ENCODE measurements around the gene HSPB1. TPM values are rescaled to one million over a fixed set of nuclear protein-coding genes. Genes with fewer than 3 reads are reported as not detected.
"Not testable (repeated sequence)": the region's sequence is repeated elsewhere in the genome, so short reads cannot be mapped to it uniquely, and the experiment has no call there.

The HSPB1 gene
- total RNA-seq, 4 donors from 2014 or later = 388 to 879 (median 551) TPM

GRCh38 chr7:76330261-76330660 is 27.8 kb downstream of the HSPB1 start:
- DNase-seq = no peak
- Histone ChIP-seq H3K4me1 (peaks cover 28 to 29% of the 10 kb centered on the region in 2 donors), H3K4me3 (replicated peaks in 1 of 3) (no peak overlapping the region), H3K27ac (no peak overlapping the region), H3K27me3 (no peaks in the 10 kb centered on the region), H3K36me3 (peaks cover 13 to 21% of the 10 kb centered on the region in 2 donors), H3K9me3 (no peaks in the 10 kb centered on the region)
- TF ChIP-seq POLR2A (IDR thresholded peaks at IDR 0.05) = no peak
- TF ChIP-seq, protein P1, sequence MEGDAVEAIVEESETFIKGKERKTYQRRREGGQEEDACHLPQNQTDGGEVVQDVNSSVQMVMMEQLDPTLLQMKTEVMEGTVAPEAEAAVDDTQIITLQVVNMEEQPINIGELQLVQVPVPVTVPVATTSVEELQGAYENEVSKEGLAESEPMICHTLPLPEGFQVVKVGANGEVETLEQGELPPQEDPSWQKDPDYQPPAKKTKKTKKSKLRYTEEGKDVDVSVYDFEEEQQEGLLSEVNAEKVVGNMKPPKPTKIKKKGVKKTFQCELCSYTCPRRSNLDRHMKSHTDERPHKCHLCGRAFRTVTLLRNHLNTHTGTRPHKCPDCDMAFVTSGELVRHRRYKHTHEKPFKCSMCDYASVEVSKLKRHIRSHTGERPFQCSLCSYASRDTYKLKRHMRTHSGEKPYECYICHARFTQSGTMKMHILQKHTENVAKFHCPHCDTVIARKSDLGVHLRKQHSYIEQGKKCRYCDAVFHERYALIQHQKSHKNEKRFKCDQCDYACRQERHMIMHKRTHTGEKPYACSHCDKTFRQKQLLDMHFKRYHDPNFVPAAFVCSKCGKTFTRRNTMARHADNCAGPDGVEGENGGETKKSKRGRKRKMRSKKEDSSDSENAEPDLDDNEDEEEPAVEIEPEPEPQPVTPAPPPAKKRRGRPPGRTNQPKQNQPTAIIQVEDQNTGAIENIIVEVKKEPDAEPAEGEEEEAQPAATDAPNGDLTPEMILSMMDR (IDR thresholded peaks at IDR 0.05) = no peak
- intact Hi-C loops (cut with DNase I) = no loop called here
- 76 to 81% methylated on average over 4 of the region's 4 CpGs for WGBS, 2 donors

DNA sequence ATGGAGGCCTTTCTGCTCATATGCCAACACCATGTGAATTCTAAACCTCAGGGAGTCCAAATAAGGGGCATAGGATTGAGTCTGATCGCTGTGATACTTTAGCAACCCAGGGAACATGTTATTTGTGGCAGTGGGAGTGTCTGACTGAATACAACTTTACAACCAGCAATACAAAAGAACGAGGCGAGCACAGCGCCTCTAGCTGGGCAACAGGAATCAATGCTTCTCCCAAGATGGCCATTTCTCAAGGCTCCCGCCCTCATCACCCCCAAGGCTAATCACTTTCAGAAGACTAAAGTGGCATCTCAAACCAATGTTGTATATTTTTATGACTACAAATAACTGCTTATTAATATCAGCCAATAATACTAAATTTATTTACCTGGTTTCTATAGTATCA is 28.2 kb downstream of the HSPB1 start:
- 87% methylated on average over 5 of the region's 5 CpGs for WGBS, 2 donors
- H3K4me3 ChIP-seq (replicated peaks in 1 of 3) = no peak overlapping the region
- DNase-seq = no peak
- peaks cover 28 to 29% of the 10 kb centered on the region in 2 donors for H3K4me1 ChIP-seq
- no peaks in the 10 kb centered on the region for H3K9me3 ChIP-seq
- no peak overlapping the region for H3K27ac ChIP-seq
- H3K27me3 ChIP-seq = no peaks in the 10 kb centered on the region
- TF ChIP-seq, protein P1 (IDR thresholded peaks at IDR 0.05) = no peak
- TF ChIP-seq POLR2A (IDR thresholded peaks at IDR 0.05) = no peak
- peaks cover 13 to 21% of the 10 kb centered on the region in 2 donors for H3K36me3 ChIP-seq
- intact Hi-C loops (cut with DNase I) = no loop called here

GRCh38 chr7:76332078-76332477 is 29.6 kb downstream of the HSPB1 start:
- no peaks in the 10 kb centered on the region for H3K9me3 ChIP-seq
- intact Hi-C loops (cut with DNase I) = no loop called here
- H3K4me3 ChIP-seq (replicated peaks in 1 of 3) = no peak overlapping the region
- peaks cover 13% of the 10 kb centered on the region in 2 donors for H3K36me3 ChIP-seq
- WGBS, 2 donors = 44 to 55% methylated on average over 9 of the region's 9 CpGs
- H3K27me3 ChIP-seq = no peaks in the 10 kb centered on the region
- DNase-seq = peak; percentile 24 to 45
- H3K27ac ChIP-seq = no peak overlapping the region
- TF ChIP-seq, protein P1 (IDR thresholded peaks at IDR 0.05) = no peak
- TF ChIP-seq POLR2A (IDR thresholded peaks at IDR 0.05) = no peak
- peaks cover 28 to 29% of the 10 kb centered on the region in 2 donors for H3K4me1 ChIP-seq

DNA sequence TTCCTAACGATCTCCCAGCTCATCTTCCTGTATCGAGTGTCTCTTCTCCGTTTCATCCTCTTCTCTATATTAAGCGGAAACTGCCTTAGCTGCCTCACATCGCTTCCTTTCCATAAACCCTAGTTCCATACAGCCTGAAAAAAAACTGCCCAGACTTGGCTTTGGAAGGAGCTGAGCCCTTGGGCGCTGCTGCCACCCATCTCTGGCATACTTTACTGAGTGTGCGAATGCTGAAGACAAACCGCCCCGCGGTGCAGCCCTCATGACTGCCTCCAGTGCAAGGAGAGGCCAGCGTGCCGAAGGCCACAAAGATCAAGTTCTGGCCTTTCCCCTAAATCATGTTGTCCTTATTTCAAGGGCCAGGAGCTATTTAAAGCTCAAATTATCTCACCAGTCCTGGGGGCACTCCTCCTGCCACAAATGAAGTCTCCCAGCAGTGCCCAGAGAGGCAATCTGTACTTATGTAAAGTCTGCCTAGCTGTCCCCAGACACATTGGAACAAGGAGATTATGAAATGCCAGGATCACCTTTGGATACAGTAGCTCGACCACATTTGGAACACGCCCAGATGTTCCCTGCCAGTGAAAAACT is 31.1 kb downstream of the HSPB1 start:
- no peaks in the 10 kb centered on the region for H3K9me3 ChIP-seq
- intact Hi-C loops (cut with DNase I) = no loop called here
- peaks cover 10 to 13% of the 10 kb centered on the region in 2 donors for H3K36me3 ChIP-seq
- DNase-seq = peak in 1 of 2 donors; percentile 33
- WGBS, 2 donors = 74 to 85% methylated on average over 14 of the region's 14 CpGs
- peaks cover 36 to 41% of the 10 kb centered on the region in 2 donors for H3K4me1 ChIP-seq
- TF ChIP-seq, protein P1 (IDR thresholded peaks at IDR 0.05) = no peak
- no peak for TF ChIP-seq POLR2A (IDR thresholded peaks at IDR 0.05)
- H3K4me3 ChIP-seq (replicated peaks in 1 of 3) = no peak overlapping the region
- H3K27ac ChIP-seq = peak overlapping the region in 2 of 3 donors; percentile 6 to 17
- H3K27me3 ChIP-seq = no peaks in the 10 kb centered on the region

- WGBS, 2 donors = 91 to 93% methylated on average over 6 of the region's 6 CpGs
- intact Hi-C loops (cut with DNase I) = no loop called here
- TF ChIP-seq, protein P1 (IDR thresholded peaks at IDR 0.05) = no peak
- no peaks in the 10 kb centered on the region for H3K9me3 ChIP-seq
- peaks cover 43 to 49% of the 10 kb centered on the region in 2 donors for H3K4me1 ChIP-seq
- H3K36me3 ChIP-seq = peaks cover 2 to 6% of the 10 kb centered on the region in 2 donors
- no peak for DNase-seq
- H3K27me3 ChIP-seq = no peaks in the 10 kb centered on the region
- no peak overlapping the region for H3K27ac ChIP-seq
- H3K4me3 ChIP-seq (replicated peaks in 1 of 3) = no peak overlapping the region
Measured at GRCh38 chr7:76334320-76334967, 32.0 kb downstream of the HSPB1 start.

DNA sequence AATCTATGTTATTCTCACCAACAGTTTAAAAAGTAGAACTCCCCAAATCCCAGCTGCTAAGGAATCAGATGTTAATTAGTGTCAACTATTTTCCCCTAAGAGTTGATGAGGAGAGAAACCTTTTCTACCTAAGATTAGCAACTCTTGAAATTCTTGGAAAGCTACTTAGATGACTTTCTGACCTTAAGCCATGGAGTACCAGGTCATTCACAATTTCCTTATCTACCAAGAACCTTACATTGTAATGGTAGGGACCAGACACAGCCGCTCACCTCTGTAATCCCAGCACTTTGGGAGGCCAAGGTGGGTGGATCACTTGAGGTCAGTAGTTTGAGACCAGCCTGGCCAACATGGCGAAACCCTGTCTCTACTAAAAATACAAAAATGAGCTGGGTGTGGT is 32.9 kb downstream of the HSPB1 start:
- H3K9me3 ChIP-seq; DNase-seq; H3K36me3 ChIP-seq; H3K4me3 ChIP-seq (replicated peaks in 1 of 3); H3K27me3 ChIP-seq; intact Hi-C loops (cut with DNase I); H3K27ac ChIP-seq: not testable (repeated sequence)
- peaks cover 53 to 59% of the 10 kb centered on the region in 2 donors for H3K4me1 ChIP-seq
- 97 to 100% methylated on average over 2 of the region's 2 CpGs for WGBS, 2 donors

All from thyroid gland (tissue), 4 donors.